GM19023 (cell line): ENCODE measurements around the gene HIPK4.
"Not testable (repeated sequence)": the region's sequence is repeated elsewhere in the genome, so short reads cannot be mapped to it uniquely, and the experiment has no call there.

Experiments
- ATAC-seq: cut with Tn5 transposase; IDR thresholded peaks from one replicate; pipeline ENCODE4 v1.9.1; 2021; ENCODE audit warnings: mild to moderate bottlenecking, moderate library complexity; ENCODE audit not compliant: unreplicated experiment

The HIPK4 gene

GRCh38 chr19:40341601-40342482 is 48.1 kb downstream of the HIPK4 start:
- no peak for ATAC-seq

GRCh38 chr19:40339018-40339728 is 50.8 kb downstream of the HIPK4 start:
- no peak for ATAC-seq

GRCh38 chr19:40337594-40337993 is 52.4 kb downstream of the HIPK4 start:
- ATAC-seq: no peak

- no peak for ATAC-seq
Observed at GRCh38 chr19:40337107-40337506, 52.9 kb downstream of the HIPK4 start.

GRCh38 chr19:40336601-40336900 is 53.4 kb downstream of the HIPK4 start:
- ATAC-seq: no peak

- ATAC-seq: no peak
Observed at GRCh38 chr19:40335855-40336600, 54.0 kb downstream of the HIPK4 start.

GRCh38 chr19:40335101-40335500 is 54.9 kb downstream of the HIPK4 start:
- ATAC-seq: no peak

GRCh38 chr19:40333083-40333482 is 56.9 kb downstream of the HIPK4 start:
- ATAC-seq: not testable (repeated sequence)

- no peak for ATAC-seq
Observed at GRCh38 chr19:40332669-40333068, 57.3 kb downstream of the HIPK4 start.

- ATAC-seq: no peak
Observed at GRCh38 chr19:40331052-40331451, 58.9 kb downstream of the HIPK4 start.
